Ishikawa (cell line): ENCODE measurements around the gene HTR3D.

Experiments
- CEBPB ChIP-seq: IDR thresholded peaks from 2 replicates; pipeline ENCODE4 v1.6.1; 2012
- CREB1 ChIP-seq: IDR thresholded peaks from 2 replicates; pipeline ENCODE4 v1.6.1; 2012; ENCODE audit warnings: low read depth
- EGR1 ChIP-seq: IDR thresholded peaks from 2 replicates; pipeline ENCODE4 v1.6.1; 2012
- EP300 ChIP-seq: IDR thresholded peaks from 2 replicates; pipeline ENCODE4 v1.6.1; 2012; ENCODE audit warnings: borderline replicate concordance
- FOXM1 ChIP-seq: IDR thresholded peaks from 2 replicates; pipeline ENCODE4 v1.6.1; 2012; ENCODE audit warnings: low read depth, borderline replicate concordance
- MAX ChIP-seq: IDR thresholded peaks from 2 replicates; pipeline ENCODE4 v1.6.1; 2012
- RAD21 ChIP-seq: IDR thresholded peaks from 2 replicates; pipeline ENCODE4 v1.6.1; 2012; ENCODE audit warnings: low read depth
- REST ChIP-seq: IDR thresholded peaks from 2 replicates; pipeline ENCODE4 v1.6.1; 2012; ENCODE audit warnings: low read depth, mild to moderate bottlenecking
- TAF1 ChIP-seq: IDR thresholded peaks from 2 replicates; pipeline ENCODE4 v1.6.1; 2012; ENCODE audit warnings: low read depth, mild to moderate bottlenecking
- TEAD4 ChIP-seq: IDR thresholded peaks from 2 replicates; pipeline ENCODE4 v1.6.1; 2012
- USF1 ChIP-seq: IDR thresholded peaks from 2 replicates; pipeline ENCODE4 v1.6.1; 2012
- ZBTB7A ChIP-seq: IDR thresholded peaks from 2 replicates; pipeline ENCODE4 v1.6.1; 2012; ENCODE audit warnings: low read depth

- TF ChIP-seq REST (no peak), USF1 (no peak), EP300 (no peak), FOXM1 (no peak), MAX (no peak), TAF1 (no peak), EGR1 (no peak), TEAD4 (no peak), CREB1 (no peak), ZBTB7A (no peak), CEBPB (no peak), RAD21 (no peak)
These were observed 11.1 kb downstream of the HTR3D start for GRCh38 chr3:184042617-184043016.
